Gastroesophageal sphincter (tissue), 4 donors: ENCODE results near the gene PCDHGA10. TPM values are rescaled to one million over a fixed set of nuclear protein-coding genes. Genes with fewer than 3 reads are reported as not detected.
"Not testable (repeated sequence)": the region's sequence is repeated elsewhere in the genome, so short reads cannot be mapped to it uniquely, and the experiment has no call there.

Source experiments
- ATAC-seq: fragments of 150-250 bp; one replicate; pipeline ENCODE4 v1.9.1; 2016; ENCODE audit warnings: mild to moderate bottlenecking, moderate library complexity
- H3K27ac ChIP-seq, 4 donors: fragments of 200-600 bp; sonication (generic) in 3 of 4; 1 replicate in 3 of 4; 2 replicates in 1 of 4; pipeline ENCODE4 v1.5.1; 2016 to 2019
- H3K27me3 ChIP-seq: fragments of 200-600 bp; sonication (generic); one replicate; pipeline ENCODE4 v1.5.1; 2019
- H3K36me3 ChIP-seq, 2 donors: fragments of 200-600 bp; sonication (generic); one replicate each; pipeline ENCODE4 v1.5.1; 2019; ENCODE audit warnings: control low read depth in 1 of 2
- H3K4me1 ChIP-seq, 3 donors: fragments of 200-600 bp; sonication (generic); 1 replicate in 2 of 3; 2 replicates in 1 of 3; pipeline ENCODE4 v1.5.1; 2016 to 2019; ENCODE audit warnings: control low read depth in 2 of 3
- H3K4me3 ChIP-seq, 2 donors: fragments of 200-600 bp; sonication (generic); one replicate each; pipeline ENCODE4 v1.5.1; 2019; ENCODE audit warnings: mild to moderate bottlenecking in 1 of 2, moderate library complexity in 1 of 2
- H3K9me3 ChIP-seq, 3 donors: fragments of 200-600 bp; sonication (generic); one replicate each; pipeline ENCODE4 v1.5.1; 2017 to 2019; ENCODE audit warnings: control low read depth in 2 of 3
- CTCF ChIP-seq, 4 experiments: fragments of 200-600 bp in 2 of 4; fragments of 450-650 bp in 2 of 4; sonication (generic) in 1 of 4; IDR thresholded peaks; one replicate each; pipeline ENCODE4 v1.5.1; 2017 to 2019; ENCODE audit warnings: antibody characterized with exemption in 4 of 4, mild to moderate bottlenecking in 2 of 4, moderate library complexity in 2 of 4
- EP300 ChIP-seq: sonication (generic); formaldehyde crosslinking; IDR thresholded peaks from one replicate; pipeline ENCODE4 v1.6.1; 2017; ENCODE audit warnings: antibody characterized with exemption, mild to moderate bottlenecking
- POLR2A ChIP-seq, 2 donors: fragments of 450-650 bp; IDR thresholded peaks; one replicate each; pipeline ENCODE4 v1.6.1; 2017; ENCODE audit warnings: antibody characterized with exemption in 2 of 2, mild to moderate bottlenecking in 2 of 2, moderate library complexity in 1 of 2
- POLR2AphosphoS5 ChIP-seq: sonication (generic); formaldehyde crosslinking; IDR thresholded peaks from one replicate; pipeline ENCODE4 v1.6.1; 2017; ENCODE audit warnings: antibody characterized with exemption
- WGBS, 2 donors: methylation state at CpG; one replicate each; pipeline ENCODE4 v1.1.5; 2018; ENCODE audit warnings: low coverage in 1 of 2; 5-methylcytosine and 5-hydroxymethylcytosine counted together
- total RNA-seq, 4 donors: library from RNA; depleted of rRNA; stranded (reverse); fragments of >200 nt; gene quantifications; one replicate each; pipeline ENCODE4 v1.1.0, GENCODE V29; 2016

Gene PCDHGA10
- total RNA-seq, 4 donors from 2014 or later, result 2.9 to 8.2 (median 4.7) TPM

- H3K9me3 ChIP-seq, result peaks cover 0 to 98% (median 13%) of the 10 kb centered on the region in 3 donors
- WGBS, 2 donors, result 11 to 19% methylated on average over 5 to 23 of the region's 25 CpGs
- H3K27ac ChIP-seq, result no peak overlapping the region
- H3K4me3 ChIP-seq, result peak overlapping the region in 1 of 2 donors; percentile 38
- peaks cover 0 to 25% of the 10 kb centered on the region in 2 donors for H3K36me3 ChIP-seq
- ATAC-seq, result no peak
- peaks cover 0 to 5% (median 0%) of the 10 kb centered on the region in 3 donors for H3K4me1 ChIP-seq
- TF ChIP-seq CTCF (IDR thresholded peaks at IDR 0.05), result no peak
- TF ChIP-seq POLR2AphosphoS5, result no peak
- H3K27me3 ChIP-seq, result peaks cover 8% of the 10 kb centered on the region
These were observed 818 bp downstream of the PCDHGA10 start for GRCh38 chr5:141413540-141414069.

GRCh38 chr5:141414548-141415274 is 1.9 kb downstream of the PCDHGA10 start:
- 13 to 18% methylated on average over 5 to 9 of the region's 46 CpGs for WGBS, 2 donors
- not testable (repeated sequence) for ATAC-seq, H3K27ac ChIP-seq, H3K27me3 ChIP-seq, H3K4me3 ChIP-seq
- H3K9me3 ChIP-seq, result peaks cover 0 to 98% (median 13%) of the 10 kb centered on the region in 3 donors
- peaks cover 0 to 16% (median 0%) of the 10 kb centered on the region in 3 donors for H3K4me1 ChIP-seq
- peaks cover 0 to 23% of the 10 kb centered on the region in 2 donors for H3K36me3 ChIP-seq

GRCh38 chr5:141415275-141415618 is 2.5 kb downstream of the PCDHGA10 start:
- H3K27me3 ChIP-seq, H3K4me3 ChIP-seq, ATAC-seq, H3K27ac ChIP-seq: not testable (repeated sequence)
- 35 to 65% methylated on average over 3 to 6 of the region's 24 CpGs for whole genome bisulfite sequencing, 2 donors
- peaks cover 0 to 19% of the 10 kb centered on the region in 2 donors for H3K36me3 ChIP-seq
- H3K9me3 ChIP-seq, result peaks cover 0 to 98% (median 12%) of the 10 kb centered on the region in 3 donors
- peaks cover 0 to 19% (median 0%) of the 10 kb centered on the region in 3 donors for H3K4me1 ChIP-seq

- 8 to 10% methylated on average over 8 to 13 of the region's 47 CpGs for WGBS, 2 donors
- TF ChIP-seq CTCF (IDR thresholded peaks at IDR 0.05), result peak; percentile 35 to 74 (median 68)
- peak within 1 kb of the TSS in 3 of 4 donors; percentile 56 to 70 (median 69) for H3K27ac ChIP-seq
- H3K36me3 ChIP-seq, result peaks cover 0 to 16% of the 10 kb centered on the region in 2 donors
- peak within 1 kb of the TSS; percentile 36 to 52 for H3K4me3 ChIP-seq
- not testable (repeated sequence) for H3K27me3 ChIP-seq
- H3K4me1 ChIP-seq, result peaks cover 0 to 23% (median 0%) of the 10 kb centered on the region in 3 donors
- peaks cover 0 to 98% (median 11%) of the 10 kb centered on the region in 3 donors for H3K9me3 ChIP-seq
- ATAC-seq, result peak; percentile 87
These were observed 4.8 kb downstream of the PCDHGA10 start, which contains the start of gene PCDHGB7 for GRCh38 chr5:141417494-141418172. Gene PCDHGB7 (plus strand): TSS chr5:141417677. CDS start chr5:141417860, 183 bp downstream.

- Histone ChIP-seq H3K9me3 (peaks cover 0 to 98% (median 12%) of the 10 kb centered on the region in 3 donors), H3K36me3 (peaks cover 0 to 14% of the 10 kb centered on the region in 2 donors), H3K4me1 (peaks cover 0 to 23% (median 0%) of the 10 kb centered on the region in 3 donors), H3K4me3 (no peak overlapping the region), H3K27ac (no peak overlapping the region), H3K27me3 (no peaks in the 10 kb centered on the region)
- TF ChIP-seq EP300, result no peak
- no peak for TF ChIP-seq CTCF (IDR thresholded peaks at IDR 0.05)
- no peak for TF ChIP-seq POLR2AphosphoS5
- TF ChIP-seq POLR2A (IDR thresholded peaks at IDR 0.05), result no peak
- 18 to 46% methylated on average over 6 to 7 of the region's 74 CpGs for WGBS, 2 donors
- no peak for ATAC-seq
These were observed 6.5 kb downstream of the PCDHGA10 start for GRCh38 chr5:141419074-141419880.
